Measurements from ENCODE around the gene PDLIM7. TPM values are rescaled to one million over a fixed set of nuclear protein-coding genes. Genes with fewer than 3 reads are reported as not detected.

The PDLIM7 gene
- total and polyA plus RNA-seq, 10 of the 15 experiments (the other 5 are each of a cell fraction or from before 2014, with no cell fraction given) = 0.82 to 36.6 (median 19.3) TPM

DNA sequence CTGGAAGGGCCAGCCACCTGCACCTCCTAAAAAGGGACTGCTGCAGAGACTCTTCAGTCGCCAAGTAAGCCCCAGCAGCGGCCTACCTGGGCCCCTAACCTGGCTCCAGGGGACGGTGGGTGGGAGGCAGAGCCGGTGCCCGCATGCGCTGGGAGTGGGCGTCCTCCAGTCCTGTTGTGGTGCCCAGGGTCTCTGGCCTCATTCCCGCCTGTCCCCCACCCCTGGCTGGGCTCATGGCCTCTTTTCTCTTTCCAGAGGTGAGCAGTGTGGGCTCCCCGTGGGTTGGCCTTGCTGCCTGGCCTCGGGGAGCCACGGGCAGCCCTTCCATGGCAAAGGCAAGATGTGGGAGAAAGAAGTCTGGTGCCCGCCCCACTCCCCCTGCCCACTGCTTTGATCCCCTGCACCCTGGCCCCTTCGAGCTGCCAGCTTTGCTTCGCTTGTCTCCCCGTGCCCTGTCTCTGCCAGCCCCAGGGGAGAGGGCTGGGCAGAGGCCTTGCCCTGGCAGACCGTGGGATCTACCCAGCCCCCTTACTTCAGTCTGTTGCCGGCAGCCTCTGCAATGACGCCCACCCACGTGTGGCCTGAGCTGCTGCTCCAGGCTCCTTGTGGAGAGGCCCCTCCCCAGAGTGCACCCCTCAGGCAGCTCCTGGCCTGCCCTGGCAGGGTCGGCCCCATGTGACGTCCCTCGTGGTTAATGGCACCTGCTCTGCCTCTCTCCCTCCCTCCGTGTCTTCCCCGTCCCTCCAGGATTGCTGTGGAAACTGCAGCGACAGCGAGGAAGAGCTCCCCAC lies 56.2 kb downstream of the PDLIM7 start (continued):
- TF ChIP-seq NRF1 (conservative IDR thresholded peaks at IDR 0.05; ENCODE audit: low read depth, low read length) = no peak
- TF ChIP-seq, protein P1, sequence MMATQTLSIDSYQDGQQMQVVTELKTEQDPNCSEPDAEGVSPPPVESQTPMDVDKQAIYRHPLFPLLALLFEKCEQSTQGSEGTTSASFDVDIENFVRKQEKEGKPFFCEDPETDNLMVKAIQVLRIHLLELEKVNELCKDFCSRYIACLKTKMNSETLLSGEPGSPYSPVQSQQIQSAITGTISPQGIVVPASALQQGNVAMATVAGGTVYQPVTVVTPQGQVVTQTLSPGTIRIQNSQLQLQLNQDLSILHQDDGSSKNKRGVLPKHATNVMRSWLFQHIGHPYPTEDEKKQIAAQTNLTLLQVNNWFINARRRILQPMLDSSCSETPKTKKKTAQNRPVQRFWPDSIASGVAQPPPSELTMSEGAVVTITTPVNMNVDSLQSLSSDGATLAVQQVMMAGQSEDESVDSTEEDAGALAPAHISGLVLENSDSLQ (IDR thresholded peaks at IDR 0.05) = no peak
- TF ChIP-seq, protein P2, sequence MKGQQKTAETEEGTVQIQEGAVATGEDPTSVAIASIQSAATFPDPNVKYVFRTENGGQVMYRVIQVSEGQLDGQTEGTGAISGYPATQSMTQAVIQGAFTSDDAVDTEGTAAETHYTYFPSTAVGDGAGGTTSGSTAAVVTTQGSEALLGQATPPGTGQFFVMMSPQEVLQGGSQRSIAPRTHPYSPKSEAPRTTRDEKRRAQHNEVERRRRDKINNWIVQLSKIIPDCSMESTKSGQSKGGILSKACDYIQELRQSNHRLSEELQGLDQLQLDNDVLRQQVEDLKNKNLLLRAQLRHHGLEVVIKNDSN (IDR thresholded peaks at IDR 0.05; ENCODE audit: borderline replicate concordance, extremely low read length, insufficient read depth, low read depth, low read length) = no peak
- no peak for TF ChIP-seq ESRRA (IDR thresholded peaks at IDR 0.05; ENCODE audit: low read length)
- TF ChIP-seq, protein P3, sequence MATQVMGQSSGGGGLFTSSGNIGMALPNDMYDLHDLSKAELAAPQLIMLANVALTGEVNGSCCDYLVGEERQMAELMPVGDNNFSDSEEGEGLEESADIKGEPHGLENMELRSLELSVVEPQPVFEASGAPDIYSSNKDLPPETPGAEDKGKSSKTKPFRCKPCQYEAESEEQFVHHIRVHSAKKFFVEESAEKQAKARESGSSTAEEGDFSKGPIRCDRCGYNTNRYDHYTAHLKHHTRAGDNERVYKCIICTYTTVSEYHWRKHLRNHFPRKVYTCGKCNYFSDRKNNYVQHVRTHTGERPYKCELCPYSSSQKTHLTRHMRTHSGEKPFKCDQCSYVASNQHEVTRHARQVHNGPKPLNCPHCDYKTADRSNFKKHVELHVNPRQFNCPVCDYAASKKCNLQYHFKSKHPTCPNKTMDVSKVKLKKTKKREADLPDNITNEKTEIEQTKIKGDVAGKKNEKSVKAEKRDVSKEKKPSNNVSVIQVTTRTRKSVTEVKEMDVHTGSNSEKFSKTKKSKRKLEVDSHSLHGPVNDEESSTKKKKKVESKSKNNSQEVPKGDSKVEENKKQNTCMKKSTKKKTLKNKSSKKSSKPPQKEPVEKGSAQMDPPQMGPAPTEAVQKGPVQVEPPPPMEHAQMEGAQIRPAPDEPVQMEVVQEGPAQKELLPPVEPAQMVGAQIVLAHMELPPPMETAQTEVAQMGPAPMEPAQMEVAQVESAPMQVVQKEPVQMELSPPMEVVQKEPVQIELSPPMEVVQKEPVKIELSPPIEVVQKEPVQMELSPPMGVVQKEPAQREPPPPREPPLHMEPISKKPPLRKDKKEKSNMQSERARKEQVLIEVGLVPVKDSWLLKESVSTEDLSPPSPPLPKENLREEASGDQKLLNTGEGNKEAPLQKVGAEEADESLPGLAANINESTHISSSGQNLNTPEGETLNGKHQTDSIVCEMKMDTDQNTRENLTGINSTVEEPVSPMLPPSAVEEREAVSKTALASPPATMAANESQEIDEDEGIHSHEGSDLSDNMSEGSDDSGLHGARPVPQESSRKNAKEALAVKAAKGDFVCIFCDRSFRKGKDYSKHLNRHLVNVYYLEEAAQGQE (IDR thresholded peaks at IDR 0.05; ENCODE audit: low read depth, low read length) = no peak

Data from GM12878 (cell line).